Sigmoid colon (tissue), 3 donors: Measurements from ENCODE around the gene CPZ.

Experiments
- POLR2A ChIP-seq, 2 donors: fragments of 450-650 bp; IDR thresholded peaks; one replicate each; pipeline ENCODE4 v1.6.1; 2016; ENCODE audit warnings: antibody characterized with exemption in 2 of 2, mild to moderate bottlenecking in 2 of 2, moderate library complexity in 2 of 2
- TF ChIP-seq, protein P1 (sequence below), 4 experiments: fragments of 450-650 bp in 3 of 4; fragments of 200-600 bp in 1 of 4; IDR thresholded peaks; one replicate each; pipeline ENCODE4 v1.5.1; 2016 to 2019; ENCODE audit warnings: antibody characterized with exemption in 4 of 4, mild to moderate bottlenecking in 3 of 4, moderate library complexity in 2 of 4

DNA sequence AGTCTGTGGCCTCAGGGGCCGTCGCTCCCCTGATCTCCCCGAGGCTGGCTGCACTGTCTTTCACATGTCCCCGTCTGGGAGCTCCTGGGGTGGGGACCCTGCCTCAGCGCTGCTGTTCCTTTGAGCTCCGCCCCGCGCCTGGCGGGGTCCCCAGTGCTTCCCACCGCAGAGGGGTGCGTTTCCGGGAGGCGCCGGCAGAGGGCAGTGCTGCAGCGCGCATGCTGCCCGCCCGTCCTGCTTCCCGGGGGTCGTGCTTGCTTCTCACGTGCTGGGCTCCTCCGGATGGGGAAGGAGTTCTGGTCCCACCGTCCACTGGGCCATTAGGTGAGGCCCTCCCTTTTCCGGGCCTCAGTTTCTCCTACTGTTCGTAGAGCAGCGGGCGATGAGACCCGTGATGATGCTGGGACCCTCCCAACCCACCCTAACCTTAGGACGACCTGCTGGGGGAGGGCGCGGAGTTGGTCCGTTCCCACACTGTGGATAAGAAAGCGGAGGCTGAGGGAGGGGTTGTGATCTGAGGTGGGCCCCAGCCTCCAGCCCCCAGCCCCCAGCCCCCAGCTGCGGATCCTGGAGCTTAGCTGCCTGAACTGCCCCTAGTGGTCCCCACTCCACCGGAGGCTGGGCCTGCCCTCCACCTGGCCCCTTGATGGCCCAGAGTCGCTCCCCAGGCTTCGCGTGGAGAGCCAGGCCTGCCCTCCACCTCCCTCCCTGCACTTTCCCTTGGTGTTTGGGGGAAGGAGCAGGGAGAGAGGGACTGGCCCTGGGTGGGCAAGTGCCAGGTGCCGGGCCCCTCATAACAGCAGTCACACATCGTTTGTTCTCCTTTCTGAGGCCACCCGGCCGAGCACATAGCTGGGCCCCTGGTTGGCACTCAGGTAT, 15.3 kb downstream of the CPZ start:
- TF ChIP-seq, protein P1, sequence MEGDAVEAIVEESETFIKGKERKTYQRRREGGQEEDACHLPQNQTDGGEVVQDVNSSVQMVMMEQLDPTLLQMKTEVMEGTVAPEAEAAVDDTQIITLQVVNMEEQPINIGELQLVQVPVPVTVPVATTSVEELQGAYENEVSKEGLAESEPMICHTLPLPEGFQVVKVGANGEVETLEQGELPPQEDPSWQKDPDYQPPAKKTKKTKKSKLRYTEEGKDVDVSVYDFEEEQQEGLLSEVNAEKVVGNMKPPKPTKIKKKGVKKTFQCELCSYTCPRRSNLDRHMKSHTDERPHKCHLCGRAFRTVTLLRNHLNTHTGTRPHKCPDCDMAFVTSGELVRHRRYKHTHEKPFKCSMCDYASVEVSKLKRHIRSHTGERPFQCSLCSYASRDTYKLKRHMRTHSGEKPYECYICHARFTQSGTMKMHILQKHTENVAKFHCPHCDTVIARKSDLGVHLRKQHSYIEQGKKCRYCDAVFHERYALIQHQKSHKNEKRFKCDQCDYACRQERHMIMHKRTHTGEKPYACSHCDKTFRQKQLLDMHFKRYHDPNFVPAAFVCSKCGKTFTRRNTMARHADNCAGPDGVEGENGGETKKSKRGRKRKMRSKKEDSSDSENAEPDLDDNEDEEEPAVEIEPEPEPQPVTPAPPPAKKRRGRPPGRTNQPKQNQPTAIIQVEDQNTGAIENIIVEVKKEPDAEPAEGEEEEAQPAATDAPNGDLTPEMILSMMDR (IDR thresholded peaks at IDR 0.05), result peak; percentile 54 to 99 (median 77)
- TF ChIP-seq POLR2A (IDR thresholded peaks at IDR 0.05), result no peak
